ENCODE measurements around the gene CRMP1.

- TF ChIP-seq POLR2A (IDR thresholded peaks at IDR 0.05) (no peak), POLR2AphosphoS5 (IDR thresholded peaks at IDR 0.05) (no peak), CTCF (IDR thresholded peaks at IDR 0.05) (no peak)
These were observed 40.2 kb upstream of the CRMP1 start for GRCh38 chr4:5933116-5933515.

Data from breast epithelium (tissue), 3 donors.